ENCODE data around the gene CARF.

- TF ChIP-seq POLR2AphosphoS5 (IDR thresholded peaks at IDR 0.05; ENCODE audit: low read depth, low read length) (no peak), REST (IDR thresholded peaks at IDR 0.05; ENCODE audit: insufficient read depth in 1 of 2, low read depth in 2 of 2, low read length in 2 of 2) (no peak), TAF1 (IDR thresholded peaks at IDR 0.05; ENCODE audit: borderline replicate concordance, insufficient read depth, low read length) (no peak)
Measured at GRCh38 chr2:202885190-202885589, 26.9 kb upstream of the CARF start.

Measured in PFSK-1 (cell line).